ENCODE data around the gene NKX2-4.
"Not testable (repeated sequence)": the region's sequence is repeated elsewhere in the genome, so short reads cannot be mapped to it uniquely, and the experiment has no call there.

The NKX2-4 gene

DNA sequence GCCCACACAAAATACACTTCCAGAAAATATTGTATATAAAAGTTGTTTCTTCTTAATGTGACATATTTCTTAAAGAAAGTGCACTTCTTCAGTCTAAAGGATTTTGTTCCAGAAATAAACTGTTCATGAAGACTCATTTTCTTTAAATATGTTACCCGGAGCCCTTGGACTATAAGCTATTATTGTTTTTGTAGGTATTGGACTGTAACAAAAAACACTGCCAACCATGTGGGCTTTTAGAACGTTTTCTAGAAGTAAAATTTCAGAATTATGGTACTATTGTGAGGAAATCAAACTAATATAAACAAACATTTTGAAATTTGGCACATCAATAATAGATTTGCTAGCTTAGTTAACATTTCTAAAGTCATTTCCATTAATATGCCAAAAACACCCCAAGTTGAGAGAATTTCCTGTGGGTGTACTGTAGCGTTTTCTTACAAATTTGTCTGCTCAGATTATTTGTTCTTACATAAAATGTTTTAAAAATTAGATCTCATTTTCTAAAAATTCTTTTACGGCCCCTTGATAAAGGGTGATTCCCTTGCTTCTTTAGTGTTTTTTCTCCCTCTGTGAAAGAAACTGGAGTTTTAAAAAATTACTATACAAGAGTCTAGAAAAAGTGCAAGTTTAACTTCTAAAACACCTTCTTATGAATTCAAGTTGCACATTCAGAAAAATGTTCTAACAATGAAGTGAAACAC lies 3.4 kb downstream of the NKX2-4 start:
- no peak for DNase-seq

DNA sequence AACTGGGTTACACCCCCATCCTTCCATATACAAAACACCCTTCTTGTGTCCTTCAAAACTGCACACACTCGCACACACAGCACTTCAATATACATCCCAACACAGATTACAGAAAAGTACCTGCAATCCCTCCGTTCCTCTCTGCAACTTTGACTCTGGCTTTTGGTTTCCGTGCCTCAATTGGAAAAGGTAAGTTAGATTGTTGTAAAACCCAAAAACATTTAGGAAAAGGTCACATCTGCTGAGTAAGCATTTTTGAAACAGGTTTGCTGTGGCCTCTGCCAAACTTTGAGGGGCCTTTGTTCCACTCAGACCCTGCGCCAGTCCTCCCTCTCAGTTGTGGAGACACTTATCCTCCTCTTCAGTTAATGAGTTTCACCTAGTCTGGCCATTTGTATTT lies 4.2 kb downstream of the NKX2-4 start:
- DNase-seq = no peak

DNA sequence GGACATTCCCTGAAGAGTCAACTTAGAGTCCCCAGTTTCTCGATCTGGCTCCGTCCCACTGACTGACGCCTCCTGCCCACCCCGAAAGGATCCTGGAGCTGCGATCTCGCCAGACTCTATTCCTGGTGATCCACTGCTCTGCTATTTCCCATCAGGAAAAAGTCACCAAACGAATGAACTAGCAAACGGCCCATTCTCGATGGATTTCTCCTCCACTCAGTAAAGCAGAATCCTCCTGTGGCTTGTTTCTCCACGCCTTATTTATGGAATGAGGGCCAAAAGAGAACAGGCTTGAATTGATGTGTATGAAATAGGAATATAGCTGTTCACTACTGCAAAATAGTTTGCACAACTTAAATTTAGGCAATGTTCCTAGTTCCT lies 5.4 kb downstream of the NKX2-4 start:
- DNase-seq = no peak

DNA sequence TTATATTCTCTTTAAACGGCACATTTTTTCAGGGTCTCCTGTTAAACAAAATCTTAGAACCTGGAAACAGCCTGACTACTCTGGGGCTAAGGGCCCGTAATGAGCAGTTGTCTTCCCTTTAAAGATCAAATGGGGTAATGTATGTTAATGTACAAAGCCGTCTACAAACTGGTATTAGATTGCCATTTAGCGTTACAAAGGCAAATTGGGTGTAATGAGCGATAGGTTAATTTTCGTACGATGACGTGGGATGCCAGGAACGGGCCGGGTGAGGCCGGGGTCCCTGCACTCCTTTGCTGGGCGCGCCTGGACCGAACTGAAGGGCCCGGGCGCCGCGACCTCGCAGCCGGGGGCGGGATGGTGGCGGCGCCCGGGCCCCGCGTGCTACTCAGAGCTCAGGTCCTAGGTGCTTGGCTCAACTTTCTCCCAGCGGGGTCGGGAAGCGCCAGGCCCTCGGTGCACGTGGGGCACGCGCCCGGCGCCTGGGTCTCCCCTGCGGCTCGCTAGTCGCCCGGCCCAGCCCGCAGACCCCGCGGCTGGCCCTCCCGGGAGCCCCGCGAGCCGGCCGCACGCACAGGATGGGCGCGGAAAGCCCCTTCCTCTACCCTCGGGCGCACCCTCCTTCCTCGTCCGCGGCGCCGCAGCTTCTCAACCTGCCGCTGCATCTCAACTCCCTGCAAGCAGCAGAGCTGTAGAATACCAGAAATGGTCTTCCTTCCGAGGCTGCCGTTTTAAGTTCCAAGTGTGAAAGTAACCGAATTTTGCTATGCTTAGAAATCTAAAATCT lies 5.9 kb downstream of the NKX2-4 start:
- DNase-seq = no peak

DNA sequence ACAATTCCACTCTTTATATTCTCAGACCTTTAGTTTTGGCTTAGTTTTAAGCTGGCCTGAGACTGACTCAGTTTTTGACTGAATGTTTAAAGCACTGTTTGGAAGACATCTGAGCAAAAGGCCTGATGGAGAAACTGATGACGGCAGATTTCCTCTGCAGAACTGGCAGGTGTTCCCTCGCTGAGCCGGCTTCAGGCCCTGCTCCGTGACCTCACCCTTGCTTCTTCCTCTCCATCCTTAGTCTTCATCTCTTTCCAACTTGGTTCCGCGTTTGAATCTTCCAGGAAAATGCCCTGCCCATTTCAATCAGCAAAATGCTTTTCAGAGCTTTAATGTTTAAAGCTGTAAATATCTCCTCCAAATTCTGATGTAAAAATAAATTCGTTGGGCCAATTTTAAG lies 6.6 kb downstream of the NKX2-4 start:
- DNase-seq = no peak

DNA sequence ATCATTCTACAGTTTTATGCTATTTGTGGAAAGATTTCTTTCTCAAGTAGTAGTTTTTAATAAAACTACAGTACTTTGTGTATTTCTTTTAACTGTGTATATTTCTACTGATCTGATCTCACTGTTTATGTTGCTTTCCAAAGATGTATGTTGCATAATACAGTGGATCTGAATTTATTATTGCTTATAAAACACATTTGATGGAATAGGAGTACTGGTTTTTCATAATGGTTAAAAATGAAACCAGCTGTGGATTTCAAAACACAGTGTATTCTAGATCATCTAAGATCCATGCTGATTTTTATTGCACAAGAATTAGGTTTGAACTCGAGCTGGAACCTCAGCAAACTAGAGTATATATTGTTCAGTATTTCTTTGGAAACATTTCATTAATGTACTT lies 8.0 kb downstream of the NKX2-4 start:
- DNase-seq = no peak

DNA sequence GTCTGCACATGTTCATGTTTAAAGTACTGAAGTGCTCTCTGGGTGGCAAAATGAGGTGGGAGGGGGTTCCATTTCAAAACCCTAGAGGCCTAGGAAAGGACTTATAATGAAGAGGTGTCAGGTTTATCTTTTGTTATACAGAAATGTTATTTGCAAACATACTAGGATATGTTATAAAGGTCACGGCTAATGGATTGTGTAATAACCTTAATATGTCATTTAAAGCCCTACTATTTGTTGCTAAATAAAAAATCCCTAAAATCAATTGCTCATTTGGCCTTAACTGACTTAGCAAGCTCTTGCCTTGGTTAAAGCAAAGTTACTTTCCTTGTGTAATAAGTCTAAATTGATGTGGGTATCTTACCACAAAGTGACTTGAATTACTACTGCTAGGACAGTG lies 8.8 kb downstream of the NKX2-4 start:
- peak; percentile 50 for DNase-seq

DNA sequence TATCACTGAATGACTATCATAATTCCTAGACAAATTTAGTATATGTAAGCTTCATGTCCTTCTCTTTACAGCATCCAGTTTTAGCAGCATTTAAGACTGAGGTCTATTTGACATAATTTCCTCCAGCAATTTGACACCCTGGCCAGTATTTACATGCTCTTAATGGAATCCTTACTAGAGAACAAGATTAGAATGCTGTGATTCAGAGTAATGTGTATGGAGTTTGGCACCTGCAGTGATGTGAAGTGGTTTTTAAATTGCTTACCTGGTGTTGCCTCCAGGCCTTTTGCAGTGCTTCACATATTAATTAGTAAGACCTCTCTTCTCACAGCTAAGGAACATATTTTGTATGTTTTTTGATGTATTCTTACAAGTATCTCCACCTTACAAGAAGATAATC lies 9.8 kb downstream of the NKX2-4 start:
- DNase-seq = peak; percentile 90

DNA sequence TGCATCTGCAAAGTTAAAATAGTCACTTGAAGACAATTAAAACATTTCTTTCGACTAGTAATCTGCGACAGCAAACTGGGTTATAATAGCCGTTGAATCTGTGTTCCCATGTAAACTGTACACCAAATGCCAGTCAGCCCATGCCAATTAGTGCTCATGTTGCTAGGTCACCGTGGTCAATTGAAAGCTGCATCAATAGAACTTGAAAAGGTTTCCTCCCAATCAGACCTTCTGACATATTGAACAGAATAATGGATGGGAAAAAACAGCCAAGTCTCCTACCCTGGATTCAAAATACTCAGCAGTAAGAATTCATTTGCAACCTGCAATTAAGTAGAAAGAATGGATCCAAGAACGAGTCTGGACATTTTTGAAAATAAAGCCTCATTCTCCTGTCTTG lies 11.2 kb downstream of the NKX2-4 start:
- DNase-seq = no peak

DNA sequence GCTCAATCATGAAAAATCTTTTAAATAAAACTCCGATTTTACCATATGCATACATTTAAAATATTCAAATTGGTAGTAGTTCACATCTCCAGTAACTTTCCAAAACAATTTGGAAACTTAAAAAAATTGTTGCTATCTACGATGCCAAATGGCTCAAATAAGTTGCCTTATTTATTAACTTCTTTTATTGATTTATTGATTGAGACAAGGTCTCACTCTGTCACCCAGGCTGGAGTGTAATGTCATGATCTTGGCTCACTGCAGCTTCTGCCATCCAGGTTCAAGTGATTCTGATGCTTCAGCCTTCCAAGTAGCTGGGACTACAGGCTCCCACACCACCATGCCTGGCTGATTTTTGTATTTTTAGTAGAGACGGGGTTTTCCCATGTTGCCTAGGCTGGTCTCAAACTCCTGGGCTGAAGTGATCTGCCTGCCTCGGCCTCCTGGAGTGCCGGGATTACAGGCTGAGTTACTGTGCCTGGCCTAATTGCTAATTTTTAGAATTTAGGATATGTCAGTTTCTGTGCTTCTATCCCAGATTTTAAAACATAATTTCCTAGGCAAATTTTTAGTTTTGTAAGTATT lies 12.9 kb downstream of the NKX2-4 start:
- DNase-seq = no peak

DNA sequence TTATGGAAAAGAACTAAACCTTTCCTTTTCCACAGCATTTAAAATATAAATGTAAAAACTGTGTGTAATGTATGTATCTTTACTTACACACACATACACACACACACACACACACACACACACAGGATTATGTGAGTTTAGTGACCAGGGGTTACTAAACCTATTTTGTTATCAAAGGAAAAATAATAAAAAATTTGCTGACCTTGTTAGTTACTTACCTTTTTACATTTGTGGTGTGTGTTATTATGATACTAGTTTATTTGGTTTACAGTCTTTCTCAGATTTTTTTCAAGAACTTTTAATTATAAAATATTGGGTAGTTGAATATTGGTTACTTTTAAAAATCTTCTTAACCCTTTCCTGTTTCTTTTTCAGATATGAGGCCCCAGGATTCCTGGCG lies 15.7 kb downstream of the NKX2-4 start:
- DNase-seq = no peak

DNA sequence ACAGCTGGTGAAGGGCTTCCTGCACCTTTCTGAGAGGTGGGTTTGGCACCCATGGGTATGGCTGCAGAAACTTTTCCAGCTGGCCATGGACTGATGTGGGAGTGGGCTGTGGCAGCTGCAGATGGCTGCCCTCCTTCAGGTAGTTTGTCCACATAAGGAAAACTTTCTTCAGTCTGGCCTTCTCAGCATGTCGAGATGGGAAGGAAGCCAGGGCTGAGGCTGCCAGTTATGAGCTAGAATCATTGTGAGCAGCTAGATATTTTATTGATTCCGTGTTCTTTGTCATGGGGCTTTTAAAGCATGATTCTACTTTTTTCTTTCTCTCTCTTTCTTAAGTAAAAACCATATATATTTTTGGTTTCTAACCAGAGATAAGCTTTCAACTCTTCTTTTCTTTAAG lies 16.6 kb downstream of the NKX2-4 start:
- DNase-seq = no peak

DNA sequence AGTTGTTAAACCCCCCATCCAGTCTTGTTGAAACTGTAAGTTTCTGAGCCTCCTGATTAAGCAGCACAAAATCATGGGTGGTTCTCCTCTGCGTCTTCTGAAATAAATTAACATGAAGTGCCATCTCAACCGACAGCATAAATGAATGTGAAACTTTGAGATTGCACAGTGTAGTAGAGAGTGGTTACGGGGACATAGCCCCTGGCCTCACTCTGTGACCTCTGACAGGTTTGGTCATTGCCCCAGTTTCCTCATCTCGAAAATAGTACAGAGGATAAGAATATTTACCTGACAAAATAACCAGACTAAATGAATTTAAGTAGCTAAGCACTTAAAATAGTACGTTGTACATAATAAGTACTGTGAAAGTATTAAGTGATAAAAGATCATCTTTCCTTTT lies 19.1 kb downstream of the NKX2-4 start:
- DNase-seq = no peak

DNA sequence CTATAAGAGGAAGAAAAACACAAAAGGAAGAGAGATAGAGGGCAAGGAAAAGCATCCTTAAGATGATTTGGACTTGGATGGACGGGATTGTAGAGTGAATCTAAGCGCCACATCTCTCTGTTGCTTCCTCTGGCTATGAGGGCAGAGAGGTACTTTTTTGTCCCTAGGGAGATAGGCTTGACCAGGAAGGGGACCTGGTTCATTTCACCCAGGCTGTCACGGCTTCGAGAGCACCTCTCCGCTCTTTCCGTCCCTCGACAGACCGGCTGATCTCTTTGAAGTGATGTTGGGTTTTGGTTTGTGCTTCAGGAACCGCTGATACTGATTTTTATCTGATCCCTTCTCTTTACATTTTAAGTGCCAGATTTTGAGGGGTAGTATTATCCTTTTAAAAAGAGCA lies 19.6 kb downstream of the NKX2-4 start:
- no peak for DNase-seq

DNA sequence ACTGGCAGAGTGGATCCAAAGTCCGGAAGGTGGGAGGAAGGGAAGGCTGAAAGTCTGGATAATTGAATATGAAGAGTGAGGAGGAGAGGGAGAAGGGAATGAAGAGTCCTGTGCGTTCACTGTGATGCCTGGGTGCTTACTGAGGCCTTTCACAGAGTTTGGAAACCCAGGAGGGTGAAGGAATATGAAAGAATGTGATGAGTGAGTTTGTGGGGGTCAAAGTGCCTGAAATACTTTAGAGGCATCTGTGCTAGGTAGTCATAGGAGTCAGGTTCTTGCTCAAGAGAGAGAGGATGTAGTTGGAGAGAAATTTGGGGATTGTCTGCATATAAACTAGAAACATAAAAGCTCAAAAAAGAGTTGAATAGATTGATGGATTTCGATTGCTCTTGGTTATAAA lies 20.7 kb downstream of the NKX2-4 start:
- no peak for DNase-seq

DNA sequence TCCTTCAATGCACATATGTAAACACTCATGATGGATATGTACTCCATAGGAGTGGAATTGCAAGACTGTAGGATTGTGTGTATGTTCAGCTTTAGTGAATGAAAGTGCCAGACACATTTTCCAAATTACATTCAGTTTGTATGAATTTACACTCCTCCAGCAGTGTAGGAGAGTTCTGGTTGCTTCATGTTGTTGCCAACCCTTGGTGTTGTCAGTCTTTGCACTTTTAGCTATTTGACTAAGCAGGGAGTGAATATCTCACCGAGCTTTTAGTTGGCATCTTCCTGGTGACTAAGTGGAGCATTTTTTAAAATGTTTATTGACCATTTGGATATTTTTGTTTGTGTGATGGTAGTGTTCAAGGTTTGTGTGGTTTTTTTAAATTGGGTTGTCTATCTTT lies 23.9 kb downstream of the NKX2-4 start:
- DNase-seq = no peak

DNA sequence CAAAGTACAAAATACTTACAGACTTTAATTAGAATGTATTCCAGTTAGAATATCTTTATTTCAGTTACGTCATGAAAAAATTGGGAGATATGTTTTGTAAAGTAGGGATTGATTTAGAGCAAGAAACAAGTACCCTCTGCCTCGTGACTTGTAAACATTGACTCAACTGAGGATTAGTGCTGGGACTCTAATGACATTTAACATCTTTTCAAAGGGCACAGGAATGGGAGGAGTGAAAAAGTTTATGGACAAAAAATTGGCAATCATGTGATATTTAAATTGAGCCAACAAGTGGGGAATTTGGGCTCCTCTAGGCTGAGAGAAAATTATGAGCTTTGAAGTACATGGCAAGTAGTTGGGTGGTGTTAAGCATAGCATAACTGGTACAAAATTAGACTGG lies 25.3 kb downstream of the NKX2-4 start:
- no peak for DNase-seq

DNA sequence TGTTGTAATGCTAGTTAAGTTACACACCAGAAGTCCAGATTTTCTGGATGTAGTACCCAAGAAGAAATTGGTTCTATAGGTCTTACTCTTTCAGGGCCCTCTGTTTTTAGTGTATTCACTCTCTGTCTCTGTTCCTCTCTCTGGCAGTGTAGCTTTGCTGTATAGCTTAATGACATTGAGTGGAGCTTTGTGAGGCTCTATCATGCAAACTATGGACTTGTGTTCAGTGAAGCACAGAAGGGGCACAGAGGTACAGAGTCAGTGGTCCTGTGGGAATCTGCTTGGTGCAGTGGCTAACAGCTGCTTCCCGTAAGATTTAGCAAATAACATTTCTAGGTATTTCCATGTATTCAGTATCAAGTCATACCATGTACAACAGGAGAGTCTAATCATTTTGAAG lies 26.1 kb downstream of the NKX2-4 start:
- no peak for DNase-seq

DNA sequence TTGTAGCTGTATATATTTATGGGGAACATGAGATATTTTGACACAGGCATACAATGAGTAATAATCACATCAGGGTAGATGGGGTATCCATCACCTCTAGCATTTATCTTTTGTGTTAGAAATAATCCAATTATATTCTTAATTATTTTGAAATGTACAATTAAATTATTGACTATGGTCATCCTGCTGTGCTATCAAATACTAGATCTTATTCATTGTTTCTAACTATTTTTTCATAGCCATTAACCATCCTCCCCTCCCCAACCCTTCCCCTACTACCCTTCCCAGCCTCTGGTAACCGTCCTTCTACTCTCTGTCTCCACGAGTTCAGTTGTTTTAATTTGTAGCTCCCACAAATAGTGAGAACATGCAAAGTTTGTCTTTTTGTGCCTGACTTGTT lies 28.5 kb downstream of the NKX2-4 start:
- DNase-seq = no peak

DNA sequence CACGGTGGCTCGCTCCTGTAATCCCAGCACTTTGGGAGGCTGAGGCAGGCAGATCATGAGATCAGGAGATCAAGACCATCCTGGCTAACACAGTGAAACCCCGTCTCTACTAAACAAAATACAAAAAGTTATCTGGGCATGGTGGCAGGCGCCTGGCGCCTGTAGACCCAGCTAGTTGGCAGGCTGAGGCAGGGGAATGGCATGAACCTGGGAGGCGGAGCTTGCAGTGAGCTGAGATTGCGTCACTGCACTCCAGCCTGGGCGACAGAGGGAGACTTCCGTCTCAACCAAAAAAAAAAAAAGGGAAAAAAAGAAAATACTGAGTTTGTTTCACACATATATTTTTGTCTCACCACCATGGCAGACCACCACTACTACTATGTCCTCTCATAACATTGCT lies 31.1 kb downstream of the NKX2-4 start:
- not testable (repeated sequence) for DNase-seq

DNA sequence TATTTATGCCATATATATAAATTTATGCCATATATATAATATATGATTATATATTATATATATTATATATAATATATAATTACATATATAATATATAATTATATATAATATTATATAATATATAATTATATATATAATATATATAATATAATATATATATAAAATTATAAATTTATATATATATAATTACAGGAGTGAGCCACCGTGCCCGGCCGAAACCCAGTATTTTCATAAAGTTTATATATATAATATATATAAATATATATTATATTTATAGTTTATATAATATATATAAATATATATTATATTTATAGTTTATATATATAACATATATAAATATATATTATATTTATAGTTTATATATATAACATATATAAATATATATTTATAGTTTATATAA lies 31.6 kb downstream of the NKX2-4 start:
- DNase-seq = no peak

DNA sequence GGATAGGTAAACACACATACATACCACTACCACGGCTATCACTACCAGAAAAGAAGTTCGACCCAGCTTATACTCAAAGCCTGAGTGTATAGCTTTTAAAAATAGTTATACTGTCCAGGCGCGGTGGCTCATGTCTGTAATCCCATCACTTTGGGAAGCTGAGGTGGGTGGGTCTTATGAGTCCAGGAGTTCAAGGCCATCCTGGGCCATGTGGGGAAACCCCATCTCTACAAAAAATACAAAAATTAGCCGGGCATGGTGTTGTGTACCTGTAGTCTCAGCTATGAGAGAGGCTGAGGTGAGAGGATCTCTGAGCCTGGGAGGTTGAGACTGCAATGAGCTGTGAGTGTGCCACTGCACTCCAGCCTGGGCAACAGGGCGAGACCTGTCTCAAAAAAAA lies 32.9 kb downstream of the NKX2-4 start:
- DNase-seq = no peak

DNA sequence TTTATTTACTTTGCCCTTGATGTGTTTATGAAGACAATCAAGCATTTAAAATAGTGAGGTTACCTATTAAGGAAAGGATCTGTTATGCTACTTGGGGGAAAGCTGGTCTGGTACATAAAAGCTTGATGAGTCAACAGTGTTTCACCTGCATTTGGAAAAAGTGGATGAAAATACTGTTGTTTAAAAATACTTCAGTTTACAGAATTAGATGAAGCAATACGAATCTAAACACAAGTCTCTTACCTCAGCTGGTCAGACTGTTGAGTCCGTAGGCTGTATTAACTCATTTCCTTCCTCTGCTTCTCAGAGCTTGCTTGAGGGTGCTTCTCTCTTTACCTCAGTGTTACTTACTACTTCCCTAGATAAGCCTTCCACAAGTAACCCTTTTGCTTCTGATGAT lies 36.1 kb downstream of the NKX2-4 start:
- peak; percentile 2 for DNase-seq

DNA sequence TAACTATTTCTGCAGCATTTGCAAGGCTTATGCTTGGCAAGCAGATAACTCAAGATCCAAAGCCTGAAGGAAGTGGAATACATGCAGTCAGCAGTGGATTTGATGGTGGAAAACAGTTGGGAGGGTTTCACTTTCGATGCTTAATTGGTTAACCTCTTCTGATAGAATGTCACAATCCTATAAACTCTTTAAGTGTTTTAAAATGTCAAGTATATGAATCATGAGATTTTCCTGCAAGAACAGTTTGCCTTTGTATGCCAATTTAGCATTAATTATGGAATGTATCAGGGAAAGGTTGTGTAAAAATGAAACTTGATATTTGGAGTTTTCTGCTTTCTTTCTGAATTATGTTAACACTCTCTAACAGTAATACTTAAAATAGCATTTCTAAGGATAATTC lies 36.6 kb downstream of the NKX2-4 start:
- no peak for DNase-seq

DNA sequence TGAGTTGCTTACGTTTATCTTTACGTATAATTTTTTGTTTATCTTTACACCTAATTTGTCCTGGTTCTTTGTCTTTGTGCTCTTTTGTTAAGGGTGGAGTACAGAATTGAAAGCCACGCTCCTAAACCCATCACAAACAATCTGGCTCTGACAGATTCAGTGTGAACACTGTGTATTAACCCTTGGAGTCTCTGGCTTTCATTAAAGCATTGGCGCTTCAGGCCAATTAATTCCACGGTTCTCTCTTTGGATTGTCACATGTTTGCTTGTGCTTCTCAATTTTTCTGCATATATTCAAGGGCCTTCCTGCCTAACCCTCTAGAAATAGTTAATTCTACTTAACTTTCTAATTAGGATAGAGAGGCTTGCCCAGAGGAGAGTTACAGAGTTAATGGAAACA lies 38.6 kb downstream of the NKX2-4 start:
- DNase-seq = no peak

All from NCI-H1436 treated with DMSO at 0.1 percent for 48 hours (cell line).